Right ventricle myocardium superior (tissue), 1 donor: ENCODE measurements around the gene ZFP69. TPM values are rescaled to one million over a fixed set of nuclear protein-coding genes. Genes with fewer than 3 reads are reported as not detected.

Source experiments
- ATAC-seq: fragments of 200-7000 bp; cut with Tn5 transposase; one replicate; pipeline ENCODE4 v1.9.1; 2020; ENCODE audit warnings: mild to moderate bottlenecking; ENCODE audit not compliant: poor library complexity
- DNase-seq: peaks from one replicate; pipeline ENCODE4 v3.0.0-alpha.2; 2020
- intact Hi-C: fragments of 100-400 bp; cut with DNase I; formaldehyde crosslinking; loops from one replicate; pipeline ENCODE4 v1.11.2; 2022
- long read RNA-seq: library from polyadenylated mRNA; unstranded; transcript quantifications from one replicate; pipeline ENCODE4 v2.0.0, GENCODE V29; 2021
- total RNA-seq: library from RNA; stranded (reverse); fragmentation: NEBNext Ultra II Directional; extraction: Animal tissue kit (Norgen Biotek cat#: 25700); gene quantifications from one replicate; pipeline ENCODE4 v1.2.1, GENCODE V29; 2021
- donor health status: DM: no; HTN: yes; CAD: no; lungs with severe emphysema.

The ZFP69 gene
- total RNA-seq: 1.3 TPM
- long read RNA-seq, partial matches to known transcripts: 0 of 7 reads
- long read RNA-seq, other reads (novel, unspliced or antisense): 4 of 7 reads

- intact Hi-C loops: no loop called here
Observed at GRCh38 chr1:40476924-40477677, at the start of gene ZFP69. TSS of gene ZFP69 (plus strand) at chr1:40477290. CDS start at chr1:40479362, 2,072 bp downstream.

DNA sequence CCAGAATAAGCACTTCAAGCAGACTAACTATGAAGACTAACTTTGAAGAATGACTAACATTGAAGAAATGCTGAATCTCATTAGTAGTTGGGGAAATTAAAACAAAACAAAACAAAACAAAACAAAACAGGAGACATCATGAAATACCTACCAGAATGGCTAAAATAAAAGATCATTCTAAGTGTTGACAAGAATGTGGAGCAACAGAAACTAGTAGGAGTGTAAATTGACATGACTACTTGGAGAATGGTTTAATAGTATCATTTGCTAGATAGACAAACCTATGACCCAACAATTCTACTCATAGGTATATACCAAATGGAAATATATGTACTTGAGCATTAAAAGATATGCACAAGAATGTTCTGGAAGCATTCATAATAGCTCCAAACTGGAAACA is 45.7 kb upstream of the ZFP69 start:
- intact Hi-C loops: no loop called here
- ATAC-seq (no peak), DNase-seq (no peak)

More at GRCh38 chr1:40476924-40477677, at the start of gene ZFP69:
- ATAC-seq (peak; percentile 98), DNase-seq (peak; percentile 89)

DNA sequence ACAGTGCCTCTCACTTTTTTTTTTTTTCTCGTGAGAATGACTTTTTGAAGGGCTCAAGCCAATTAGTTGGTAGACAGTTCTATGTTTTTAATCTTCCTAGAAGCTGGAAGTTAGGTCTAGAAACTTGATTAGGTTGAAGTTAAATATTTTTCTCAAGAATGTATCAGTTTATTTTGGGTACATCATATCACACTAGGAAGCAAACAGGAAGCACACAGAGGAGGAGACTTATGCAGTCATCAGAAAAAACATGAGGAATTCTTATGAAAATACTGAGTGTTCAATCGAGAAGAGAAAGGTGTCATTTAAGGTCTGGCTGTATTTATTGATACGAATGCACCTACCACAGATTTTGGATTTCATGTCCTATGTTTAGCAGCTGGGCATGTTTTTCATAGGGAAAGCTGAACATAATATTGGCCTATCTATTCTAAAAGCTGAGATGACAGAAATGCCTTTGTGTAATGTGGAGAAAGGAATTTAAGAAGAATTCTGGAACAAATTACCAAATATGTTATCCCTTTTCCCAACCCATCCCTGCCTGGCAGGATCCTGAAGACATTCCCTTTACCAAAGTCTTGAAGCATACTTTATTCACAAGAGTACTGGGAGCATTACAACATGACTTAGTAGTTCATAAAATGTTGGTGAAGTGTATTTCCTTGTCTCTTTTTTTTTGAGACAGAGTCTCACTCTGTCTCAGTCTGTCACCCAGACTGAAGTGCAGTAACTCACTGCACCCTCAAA is 44.3 kb upstream of the ZFP69 start:
- intact Hi-C loops: no loop called here
- ATAC-seq (no peak), DNase-seq (no peak)

GRCh38 chr1:40435471-40435870 is 41.6 kb upstream of the ZFP69 start:
- ATAC-seq (no peak), DNase-seq (no peak)
- intact Hi-C loops: no loop called here

DNA sequence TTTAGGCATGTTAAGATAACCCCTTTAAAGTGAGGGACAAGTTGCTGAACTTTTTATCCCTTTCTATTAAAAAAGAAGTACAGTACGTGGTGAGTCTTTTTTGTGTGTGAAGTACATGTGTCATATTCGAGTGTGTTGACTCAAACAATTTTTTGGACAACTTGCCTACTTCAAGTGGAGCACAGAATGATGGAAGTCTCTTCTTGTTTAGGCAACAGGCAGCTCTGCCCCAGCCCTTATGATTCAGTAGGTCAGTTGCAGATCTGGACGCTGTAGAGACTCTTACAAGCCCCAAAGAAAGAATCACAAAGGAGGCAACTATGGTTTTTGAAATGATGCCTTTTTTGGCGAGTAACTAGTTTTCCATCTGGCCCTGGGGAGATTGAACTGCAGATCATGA is 41.2 kb upstream of the ZFP69 start:
- no peak for DNase-seq
- intact Hi-C loops: no loop called here

DNA sequence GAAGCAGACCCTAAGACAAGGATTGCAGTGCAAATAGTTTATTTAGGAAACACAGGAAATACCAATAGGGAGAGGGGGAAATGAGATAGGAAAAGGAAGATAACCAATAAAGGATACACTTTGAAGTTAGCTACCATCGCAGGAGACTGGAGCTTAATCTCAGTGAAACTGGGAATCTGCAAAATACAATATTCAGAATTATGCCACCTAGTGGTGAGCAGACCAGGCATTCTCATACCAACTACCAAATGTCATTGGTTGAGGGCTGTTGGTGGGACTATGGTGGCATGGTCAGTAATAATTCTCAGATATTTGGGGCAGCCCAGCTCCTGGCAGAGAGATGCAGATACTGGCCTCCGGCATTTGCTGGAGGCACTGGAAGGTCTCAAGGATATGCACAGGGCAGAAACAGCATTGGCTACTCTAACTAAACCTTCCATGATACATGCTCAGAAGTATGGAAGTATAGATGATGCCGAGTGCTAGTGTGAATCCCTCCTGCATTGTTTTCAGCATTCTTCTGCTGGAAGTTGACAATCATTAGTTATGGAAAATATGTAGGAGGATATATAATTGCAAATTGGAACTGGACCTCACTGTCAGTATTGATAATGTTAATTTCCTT is 38.6 kb upstream of the ZFP69 start:
- DNase-seq (no peak), ATAC-seq (no peak)
- intact Hi-C loops: no loop called here

More for the DNA sequence above, 41.2 kb upstream of the ZFP69 start:
- no peak for ATAC-seq

GRCh38 chr1:40439247-40439646 is 37.8 kb upstream of the ZFP69 start:
- ATAC-seq: no peak
- DNase-seq: no peak
- intact Hi-C loops: no loop called here

- intact Hi-C loops: no loop called here
- ATAC-seq (peak; percentile 100), DNase-seq (peak; percentile 96)
Observed at GRCh38 chr1:40449684-40450494, 27.2 kb upstream of the ZFP69 start, which contains the start of gene ZFP69B. TSS of gene ZFP69B (plus strand) at chr1:40450476. CDS start at chr1:40450962, 486 bp downstream.

- DNase-seq (no peak), ATAC-seq (peak; percentile 19)
- intact Hi-C loops: no loop called here
Observed at GRCh38 chr1:40450495-40451237, 26.4 kb upstream of the ZFP69 start.

DNA sequence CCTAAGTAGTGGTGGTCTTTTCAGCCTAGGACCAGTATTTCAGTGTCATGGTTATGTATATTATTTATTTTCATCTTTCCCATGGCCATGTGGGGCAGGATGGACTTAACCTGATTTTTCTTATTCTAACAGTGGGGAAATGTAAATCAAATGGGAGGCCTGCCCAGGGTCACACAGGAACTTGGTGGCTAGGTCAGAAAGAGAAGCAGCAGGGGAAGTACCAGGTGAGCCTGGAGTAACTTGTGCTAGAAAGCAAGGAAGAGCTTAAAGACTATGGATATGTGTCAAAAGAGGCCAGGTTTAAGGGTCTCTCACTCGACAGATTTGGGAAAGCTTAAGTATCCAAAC is 25.9 kb upstream of the ZFP69 start:
- intact Hi-C loops: no loop called here

GRCh38 chr1:40454873-40455272 is 22.2 kb upstream of the ZFP69 start:
- intact Hi-C loops: no loop called here
- ATAC-seq (no peak), DNase-seq (no peak)

More for the DNA sequence above, 25.9 kb upstream of the ZFP69 start:
- DNase-seq (no peak), ATAC-seq (no peak)

DNA sequence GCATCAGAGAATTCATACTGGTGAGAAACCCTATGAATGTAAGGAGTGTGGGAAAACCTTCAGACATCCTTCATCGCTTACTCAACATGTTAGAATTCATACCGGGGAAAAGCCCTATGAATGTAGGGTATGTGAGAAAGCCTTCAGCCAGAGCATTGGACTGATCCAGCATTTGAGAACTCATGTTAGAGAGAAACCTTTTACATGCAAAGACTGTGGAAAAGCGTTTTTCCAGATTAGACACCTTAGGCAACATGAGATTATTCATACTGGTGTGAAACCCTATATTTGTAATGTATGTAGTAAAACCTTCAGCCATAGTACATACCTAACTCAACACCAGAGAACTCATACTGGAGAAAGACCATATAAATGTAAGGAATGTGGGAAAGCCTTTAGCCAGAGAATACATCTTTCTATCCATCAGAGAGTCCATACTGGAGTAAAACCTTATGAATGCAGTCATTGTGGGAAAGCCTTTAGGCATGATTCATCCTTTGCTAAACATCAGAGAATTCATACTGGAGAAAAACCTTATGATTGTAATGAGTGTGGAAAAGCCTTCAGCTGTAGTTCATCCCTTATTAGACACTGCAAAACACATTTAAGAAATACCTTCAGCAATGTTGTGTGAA is 14.0 kb upstream of the ZFP69 start:
- no peak for DNase-seq
- ATAC-seq: no peak
- intact Hi-C loops: no loop called here

GRCh38 chr1:40469327-40469726 is 7.8 kb upstream of the ZFP69 start:
- no peak for ATAC-seq
- intact Hi-C loops: no loop called here

DNA sequence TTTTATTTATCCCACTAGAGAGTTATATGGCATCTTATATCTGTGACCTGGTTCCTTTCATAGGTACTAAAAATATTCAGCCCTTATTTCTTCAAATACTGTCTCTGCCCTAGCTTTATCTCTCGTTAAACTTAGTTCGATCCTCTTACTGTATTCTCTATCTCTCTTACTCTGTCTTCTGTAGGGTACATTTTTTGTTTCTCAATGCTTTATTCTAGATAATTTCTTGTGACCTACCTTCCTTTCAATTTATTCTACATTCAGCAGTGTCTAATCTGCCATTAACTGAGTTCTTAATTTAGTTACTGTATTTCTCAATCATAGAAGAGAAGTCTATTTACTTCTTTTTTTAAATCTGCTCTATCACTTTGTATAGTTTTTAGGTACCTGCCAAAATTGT is 1.8 kb upstream of the ZFP69 start:
- no peak for DNase-seq
- intact Hi-C loops: no loop called here
- ATAC-seq: no peak

More at GRCh38 chr1:40469327-40469726, 7.8 kb upstream of the ZFP69 start:
- no peak for DNase-seq

GRCh38 chr1:40477678-40478053 is 576 bp downstream of the ZFP69 start:
- intact Hi-C loops: no loop called here
- peak; percentile 55 for ATAC-seq
- DNase-seq: no peak

- ATAC-seq (no peak), DNase-seq (no peak)
- intact Hi-C loops: no loop called here
Observed at GRCh38 chr1:40478276-40478675, 1.2 kb downstream of the ZFP69 start.

DNA sequence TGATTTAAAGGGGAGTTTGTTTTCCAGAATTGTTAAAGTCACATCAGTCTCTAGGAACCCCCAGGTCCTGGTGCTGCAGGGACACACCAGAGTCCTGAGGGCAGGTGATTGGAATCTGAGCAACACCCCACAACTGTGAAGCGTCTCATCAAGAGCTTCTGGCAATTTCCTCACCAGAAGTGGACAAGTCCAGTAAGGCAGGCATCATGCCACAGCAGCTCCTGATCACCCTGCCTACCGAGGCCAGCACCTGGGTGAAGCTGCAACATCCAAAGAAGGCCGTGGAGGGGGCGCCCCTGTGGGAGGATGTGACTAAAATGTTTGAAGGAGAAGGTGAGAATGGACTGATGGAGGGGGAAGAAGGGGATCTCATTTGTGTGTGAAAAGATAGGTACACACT is 2.1 kb downstream of the ZFP69 start:
- intact Hi-C loops: no loop called here
- ATAC-seq (no peak), DNase-seq (no peak)
